CD4-positive, alpha-beta T cell treated with Interleukin-17A for 4 hours (primary cell): ENCODE measurements around the gene AP2A1.

ENCODE experiments used
- DNase-seq: peaks from one replicate; pipeline ENCODE4 v3.0.0-alpha.2; 2020; ENCODE audit warnings: mixed read lengths

The AP2A1 gene

GRCh38 chr19:49840736-49841249, 74.0 kb downstream of the AP2A1 start:
- no peak for DNase-seq

GRCh38 chr19:49843265-49843664, 76.5 kb downstream of the AP2A1 start:
- no peak for DNase-seq

DNA sequence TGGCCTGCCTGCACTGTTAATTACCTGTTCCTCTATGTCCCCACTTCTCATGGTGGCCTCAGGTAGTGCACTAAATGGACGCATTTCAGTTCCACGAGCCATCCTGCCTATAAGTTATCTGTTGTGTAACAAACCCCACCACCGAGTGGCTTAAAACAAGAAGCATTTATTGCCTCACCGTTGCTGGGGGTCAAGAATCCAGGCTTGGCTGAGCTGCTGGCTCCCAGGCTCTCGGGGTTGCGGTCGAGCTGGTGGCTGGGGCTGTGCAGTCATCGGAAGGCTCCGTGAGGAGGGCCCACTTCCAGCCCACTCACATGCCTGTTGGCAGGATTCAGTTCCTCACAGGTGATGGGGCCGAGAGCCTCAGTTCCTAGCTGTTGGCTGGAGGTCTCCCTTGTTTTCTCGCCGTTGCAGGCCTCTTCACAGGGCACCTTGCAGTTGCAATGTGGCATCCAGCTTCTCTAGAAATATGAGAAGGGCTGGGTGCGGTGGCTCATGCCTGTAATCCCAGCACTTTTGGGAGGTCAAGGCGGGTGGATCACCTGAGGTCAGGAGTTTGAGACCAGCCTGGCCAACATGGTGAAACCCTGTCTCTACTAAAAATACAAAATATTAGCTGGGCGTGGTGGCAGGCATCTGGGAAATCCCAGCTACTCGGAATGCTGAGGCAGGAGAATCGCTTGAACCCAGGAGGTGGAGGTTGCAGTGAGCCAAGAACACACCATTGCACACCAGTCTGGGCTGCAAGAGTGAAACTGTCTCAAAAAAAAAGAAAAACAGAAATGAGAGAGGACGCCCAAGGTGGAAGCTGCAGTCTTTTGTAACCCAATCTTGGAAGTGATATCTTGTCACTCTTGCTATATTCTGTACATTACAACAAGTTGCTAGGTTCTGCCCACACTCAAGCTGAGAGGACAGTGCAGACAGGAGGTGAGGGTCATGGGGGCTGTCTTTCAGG, 77.6 kb downstream of the AP2A1 start:
- DNase-seq = no peak

- no peak for DNase-seq
These were observed 78.6 kb downstream of the AP2A1 start for GRCh38 chr19:49845414-49845813.

DNA sequence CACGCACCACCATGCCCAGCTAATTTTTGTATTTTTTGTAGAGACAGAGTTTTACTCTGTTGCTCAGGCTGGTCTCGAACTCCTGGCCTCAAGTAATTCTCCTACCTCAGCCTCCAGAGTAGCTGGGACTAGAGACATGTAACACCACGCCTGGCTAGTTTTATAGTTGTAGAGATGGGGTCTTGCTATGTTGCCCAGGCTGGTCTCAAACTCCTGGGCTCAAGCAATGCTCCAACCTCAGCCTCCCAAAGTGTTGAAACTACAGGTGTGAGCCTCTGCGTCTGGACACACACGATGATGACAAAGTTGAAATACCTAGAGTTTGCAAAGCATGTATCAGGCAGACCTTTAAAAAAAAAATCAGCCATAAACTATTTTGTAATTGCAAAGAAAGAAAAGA, 79.6 kb downstream of the AP2A1 start:
- no peak for DNase-seq

DNA sequence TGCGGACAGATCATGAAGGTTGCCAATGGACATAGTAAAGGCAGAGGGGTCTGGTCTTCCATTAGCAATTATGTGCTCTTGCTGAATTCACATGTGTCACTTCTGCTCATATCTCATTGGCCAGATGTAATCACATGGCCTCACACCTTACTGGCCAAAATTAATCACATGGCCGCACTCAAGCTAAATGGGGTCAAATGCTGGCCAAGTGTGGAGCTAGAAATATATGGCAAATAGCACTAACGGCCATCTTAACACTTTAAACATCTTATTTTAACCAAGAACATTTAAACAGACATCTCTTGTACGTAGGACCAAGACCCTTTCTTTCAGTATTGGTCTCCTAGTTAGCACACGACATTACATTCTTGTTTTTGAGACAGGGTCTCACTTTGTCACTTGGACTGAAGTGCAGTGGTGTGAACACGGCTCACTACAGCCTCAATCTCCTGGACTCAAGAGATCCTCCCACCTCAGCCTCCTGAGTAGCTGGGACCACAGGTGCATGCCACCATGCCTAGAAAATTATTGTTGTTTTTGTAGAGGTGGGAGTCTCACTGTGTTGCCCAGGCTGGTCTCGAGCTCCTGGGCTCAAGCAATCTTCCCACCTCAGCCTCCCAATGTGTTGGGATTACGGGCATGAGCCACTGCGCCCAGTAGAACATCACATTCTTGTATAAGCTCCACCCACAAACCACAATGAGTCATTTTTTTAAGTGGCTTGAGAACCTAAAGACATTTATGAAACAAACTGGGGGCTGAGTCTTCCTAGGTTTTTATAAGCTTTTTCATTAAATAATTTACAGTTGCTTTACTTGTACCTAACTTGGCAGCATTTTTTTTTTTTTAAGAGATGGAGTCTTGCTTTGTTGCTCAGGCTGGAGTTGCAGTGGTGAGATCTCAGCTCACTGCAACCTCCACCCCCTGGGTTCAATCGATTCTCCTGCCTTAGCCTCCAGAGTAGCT, 81.2 kb downstream of the AP2A1 start:
- DNase-seq = peak; percentile 30

DNA sequence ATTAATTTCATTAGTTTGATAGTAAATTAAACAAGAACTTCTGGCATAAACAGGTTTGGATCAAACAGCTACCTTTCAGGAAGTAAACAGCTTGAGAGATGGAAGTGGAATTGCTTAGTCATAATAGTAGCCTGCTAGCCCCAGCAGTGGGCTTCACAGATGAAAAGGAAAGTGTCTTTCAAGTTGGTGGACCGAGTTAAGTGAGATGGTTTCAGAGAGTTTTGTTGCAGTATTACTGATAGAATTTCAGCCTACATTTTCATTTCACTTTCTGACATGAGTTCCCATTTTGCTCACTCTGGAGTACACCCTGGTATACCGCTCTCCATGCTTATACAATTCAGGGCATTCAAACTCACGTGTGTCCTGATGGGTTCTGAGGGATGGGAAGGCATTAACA, 82.1 kb downstream of the AP2A1 start:
- no peak for DNase-seq

DNA sequence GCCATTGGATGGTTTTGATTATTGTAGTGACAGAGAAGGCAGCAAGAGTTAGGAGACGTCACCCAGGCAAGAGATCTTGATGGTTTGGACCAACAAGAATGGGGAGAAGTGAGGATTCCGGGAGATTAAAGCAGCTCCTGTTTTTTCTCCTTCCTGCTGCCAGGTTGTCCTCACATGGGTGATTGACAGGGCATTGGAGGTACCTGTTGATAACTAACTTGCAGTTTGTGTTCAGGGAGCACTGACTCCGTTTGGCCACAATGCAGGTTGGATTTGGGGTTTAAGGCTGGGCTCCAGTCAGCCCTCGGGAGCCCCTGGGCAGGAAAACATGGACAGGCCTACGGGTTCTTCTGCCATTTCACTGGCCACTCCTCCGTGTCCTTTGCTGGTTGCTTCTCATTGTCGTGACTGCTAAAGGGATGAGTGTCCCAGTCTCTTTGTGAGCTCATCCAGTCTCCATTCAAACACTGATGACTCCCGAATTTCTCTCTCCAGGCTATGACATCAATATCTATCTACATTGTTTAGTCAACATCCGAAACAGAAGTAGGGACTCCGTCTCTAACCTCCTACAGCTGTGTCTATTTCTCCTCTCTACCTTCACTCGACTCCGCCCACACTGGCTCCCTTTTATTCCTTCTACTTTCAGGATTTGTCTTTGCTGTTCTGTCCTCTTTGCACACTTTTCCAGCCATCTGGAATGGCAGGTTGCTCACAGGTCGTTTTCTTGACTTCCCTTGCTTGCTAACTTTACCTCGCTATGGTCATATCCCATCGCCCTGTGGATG, 82.8 kb downstream of the AP2A1 start:
- DNase-seq = no peak

DNA sequence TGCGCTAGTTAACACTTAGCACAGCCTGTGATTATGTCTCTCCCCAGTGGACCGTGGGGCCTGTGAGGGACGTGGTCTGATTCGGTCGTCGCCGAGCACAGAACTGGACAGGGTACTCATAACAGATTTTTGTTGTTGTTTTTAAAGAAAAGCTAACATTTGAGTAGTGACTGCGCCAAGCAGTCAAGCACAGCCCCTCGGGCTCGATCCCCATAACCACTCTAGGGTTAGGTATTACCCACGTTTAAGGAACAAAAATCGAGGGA, 83.4 kb downstream of the AP2A1 start:
- no peak for DNase-seq

DNA sequence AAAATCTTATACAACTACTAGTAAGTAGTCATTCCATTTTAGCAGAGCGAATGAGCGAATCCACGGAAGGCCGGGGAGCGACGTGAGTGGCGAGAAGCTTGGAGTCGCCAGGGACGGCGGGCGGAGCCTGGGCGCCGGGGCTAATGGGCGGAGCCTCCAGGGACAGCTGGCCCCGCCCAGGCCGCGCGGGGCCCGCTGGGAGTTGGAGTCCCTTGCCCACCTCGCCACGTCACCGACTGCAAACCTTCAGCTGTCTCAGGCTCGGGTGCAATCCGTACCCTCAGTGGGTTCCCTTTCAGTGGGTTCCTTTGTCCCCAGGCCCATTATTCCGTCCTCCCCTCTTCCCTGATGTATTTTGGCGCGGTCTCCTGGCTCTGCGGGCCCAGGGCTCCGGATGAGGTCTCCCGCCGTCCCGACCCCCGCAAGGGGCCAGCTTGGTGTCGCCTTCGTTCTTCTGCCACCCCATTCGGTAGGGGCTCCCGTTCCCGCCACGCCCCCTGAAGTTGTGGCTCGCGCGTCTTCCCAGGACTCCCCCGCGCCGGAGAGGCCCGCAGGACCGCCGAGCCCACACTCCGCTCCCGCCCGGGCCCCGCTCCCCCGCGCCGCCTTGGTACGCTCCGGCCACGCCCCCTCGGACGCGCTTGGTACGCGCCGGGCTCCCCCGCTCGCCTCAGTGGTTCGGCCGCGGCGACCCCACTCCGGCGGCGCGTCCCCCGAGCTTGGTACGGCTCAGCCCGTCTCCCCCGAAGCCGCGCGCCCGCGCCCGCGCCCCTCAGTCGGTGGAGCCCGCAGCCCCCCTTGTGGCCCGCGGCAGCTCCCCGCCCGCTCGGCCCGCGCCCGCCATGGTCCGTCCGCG, 83.9 kb downstream of the AP2A1 start, which contains the start of gene PTOV1:
PTOV1 (plus strand) TSS at position 673 of the 856 bp plus-strand sequence.
- peak; percentile 92 for DNase-seq

- DNase-seq = peak; percentile 58
These were observed 84.9 kb downstream of the AP2A1 start for GRCh38 chr19:49851456-49852259.

GRCh38 chr19:49852631-49853126, 85.9 kb downstream of the AP2A1 start:
- DNase-seq = no peak

DNA sequence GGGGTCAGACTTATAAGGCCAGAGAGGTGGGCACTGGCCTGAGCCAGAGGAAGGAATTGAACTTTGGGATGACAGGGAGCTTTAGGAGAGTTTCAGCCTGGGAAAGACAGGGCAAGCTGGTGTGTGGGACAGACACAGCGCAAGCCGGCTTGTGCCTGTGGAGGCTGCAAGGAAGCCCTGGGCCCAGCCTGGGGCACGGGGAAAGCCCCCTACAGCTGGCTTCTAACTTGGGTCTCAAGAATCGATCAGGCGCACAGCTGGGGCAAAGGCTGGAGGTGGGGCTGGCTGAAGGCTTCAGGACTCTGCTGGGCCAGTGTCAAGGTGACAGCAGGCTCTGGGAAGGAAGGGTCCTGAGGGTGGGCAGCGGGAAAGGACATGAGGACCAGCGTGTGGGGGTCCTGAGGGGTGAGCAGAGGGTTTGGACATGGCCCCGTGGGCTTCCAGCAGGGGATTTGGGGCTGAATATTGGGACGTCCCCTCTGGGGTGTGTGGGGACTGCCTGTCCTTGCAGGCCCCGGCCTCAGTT, 87.1 kb downstream of the AP2A1 start:
- DNase-seq = no peak

- no peak for DNase-seq
These were observed 87.8 kb downstream of the AP2A1 start for GRCh38 chr19:49854378-49855263.

DNA sequence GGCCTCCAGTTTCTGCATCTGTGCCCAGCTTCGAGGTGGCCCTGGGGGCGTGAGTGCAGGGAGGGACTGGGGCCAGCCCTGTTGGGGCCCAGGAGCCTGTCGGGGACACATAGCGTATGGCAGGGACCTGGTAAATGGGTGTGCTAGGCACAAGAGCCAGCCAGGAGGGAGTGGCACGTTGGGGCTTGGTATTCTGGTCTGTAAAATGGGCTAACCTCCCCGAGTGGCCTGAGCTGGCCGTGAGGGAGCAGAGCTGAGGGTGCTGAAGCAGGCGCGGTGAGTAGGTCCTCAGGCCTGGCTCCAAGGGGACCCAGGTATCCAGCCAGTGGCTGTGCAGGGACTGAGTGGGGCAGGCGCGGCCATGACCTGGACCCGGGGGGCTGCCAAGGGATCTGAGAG, 88.5 kb downstream of the AP2A1 start:
- DNase-seq = no peak

DNA sequence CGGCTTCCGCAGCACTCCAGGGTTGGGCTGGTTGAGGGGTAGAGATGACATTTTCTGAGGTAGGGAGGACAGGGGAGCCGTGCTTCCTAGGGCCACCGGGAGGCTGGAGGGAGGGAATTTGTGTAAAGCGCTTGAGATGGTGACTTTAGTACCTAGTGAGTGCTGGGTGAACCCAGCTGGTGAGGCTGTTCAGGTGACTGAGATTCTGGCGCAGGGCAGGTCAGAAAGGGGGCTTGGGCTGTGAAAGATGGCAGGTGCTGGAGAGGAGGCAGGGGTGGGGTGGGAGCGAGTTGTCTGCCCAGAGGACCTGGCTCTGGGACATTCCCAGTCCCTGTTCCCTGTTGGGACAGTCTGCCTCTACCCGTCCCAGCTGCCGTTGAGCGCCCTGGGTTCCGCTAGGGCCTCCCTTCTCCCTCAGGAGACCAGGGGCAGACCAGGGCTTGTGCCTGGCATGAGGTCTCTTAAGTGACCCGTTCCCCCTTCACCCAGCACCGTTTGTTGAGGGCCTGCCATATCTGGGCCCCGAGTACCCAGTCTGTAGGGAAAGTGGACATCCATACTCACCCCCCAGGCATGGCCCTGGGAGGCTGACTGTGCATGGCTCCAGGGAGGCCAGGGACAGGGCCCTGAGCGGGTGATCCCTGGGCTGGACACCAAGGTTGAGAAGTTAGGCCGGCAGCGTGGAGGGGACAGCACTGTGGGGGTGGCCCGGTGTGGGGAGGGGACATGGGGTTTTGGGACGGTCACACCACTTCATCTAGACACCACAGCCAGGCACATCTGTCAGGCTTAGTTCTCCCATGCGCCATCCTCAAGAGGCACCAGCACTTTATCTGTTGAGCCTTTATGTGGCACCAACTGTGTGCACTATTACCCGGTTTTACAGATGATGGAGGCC, 89.1 kb downstream of the AP2A1 start:
- no peak for DNase-seq

GRCh38 chr19:49856574-49857021, 89.8 kb downstream of the AP2A1 start:
- no peak for DNase-seq
